HEK293 (cell line): ENCODE measurements around the gene NUDT16L1.

Experiments
- ZNF324 ChIP-seq: fragments of 450-650 bp; formaldehyde crosslinking; IDR thresholded peaks from 2 replicates; pipeline ENCODE4 v1.5.1; 2016; ENCODE audit warnings: missing biosample characterization, missing genetic modification characterization
- TF ChIP-seq, protein P1 (sequence below): fragments of 450-650 bp; formaldehyde crosslinking; IDR thresholded peaks from 2 replicates; pipeline ENCODE4 v1.5.1; 2016; ENCODE audit warnings: missing biosample characterization, missing genetic modification characterization

DNA sequence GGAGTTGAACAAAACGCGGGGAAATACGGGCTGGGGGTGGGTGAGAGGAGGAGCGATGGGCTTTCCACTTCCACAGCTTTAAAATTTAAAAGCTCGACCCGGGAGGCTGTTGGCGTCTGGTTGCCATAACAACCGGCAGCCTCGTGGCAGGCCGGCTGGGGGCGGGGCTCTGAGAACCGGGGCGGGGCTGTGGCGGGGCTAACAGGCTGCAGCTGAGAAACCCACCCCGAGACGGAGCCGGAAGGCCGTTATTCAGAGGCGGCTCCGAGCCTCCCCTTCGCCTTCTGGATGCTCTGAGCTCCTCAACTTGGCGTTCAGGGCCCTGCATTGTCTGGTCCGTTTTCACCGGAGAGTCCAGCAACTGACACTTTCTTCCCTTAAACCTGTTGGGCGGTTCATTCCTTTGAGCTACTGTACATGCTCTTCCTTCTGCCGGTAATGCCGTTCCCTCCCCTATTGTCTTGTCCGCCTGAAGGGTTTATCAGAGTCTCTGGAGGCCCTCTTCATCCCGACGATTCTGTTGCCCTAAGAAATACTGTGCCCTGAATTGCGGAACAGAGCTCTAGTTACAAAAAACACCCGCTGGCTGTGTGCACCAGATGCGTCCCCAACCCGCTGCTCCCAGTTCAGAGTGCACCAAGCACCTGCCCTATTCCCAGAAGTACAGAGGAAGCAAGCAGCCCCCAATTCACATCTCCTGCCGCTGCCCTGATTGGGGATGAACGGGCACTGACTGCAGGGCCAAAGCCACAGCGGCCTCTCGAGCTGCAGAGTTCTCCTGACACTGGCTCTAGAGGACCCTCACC is 41.6 kb downstream of the NUDT16L1 start:
- TF ChIP-seq ZNF324 (tag by site-specific recombination) = no peak
- TF ChIP-seq, protein P1, sequence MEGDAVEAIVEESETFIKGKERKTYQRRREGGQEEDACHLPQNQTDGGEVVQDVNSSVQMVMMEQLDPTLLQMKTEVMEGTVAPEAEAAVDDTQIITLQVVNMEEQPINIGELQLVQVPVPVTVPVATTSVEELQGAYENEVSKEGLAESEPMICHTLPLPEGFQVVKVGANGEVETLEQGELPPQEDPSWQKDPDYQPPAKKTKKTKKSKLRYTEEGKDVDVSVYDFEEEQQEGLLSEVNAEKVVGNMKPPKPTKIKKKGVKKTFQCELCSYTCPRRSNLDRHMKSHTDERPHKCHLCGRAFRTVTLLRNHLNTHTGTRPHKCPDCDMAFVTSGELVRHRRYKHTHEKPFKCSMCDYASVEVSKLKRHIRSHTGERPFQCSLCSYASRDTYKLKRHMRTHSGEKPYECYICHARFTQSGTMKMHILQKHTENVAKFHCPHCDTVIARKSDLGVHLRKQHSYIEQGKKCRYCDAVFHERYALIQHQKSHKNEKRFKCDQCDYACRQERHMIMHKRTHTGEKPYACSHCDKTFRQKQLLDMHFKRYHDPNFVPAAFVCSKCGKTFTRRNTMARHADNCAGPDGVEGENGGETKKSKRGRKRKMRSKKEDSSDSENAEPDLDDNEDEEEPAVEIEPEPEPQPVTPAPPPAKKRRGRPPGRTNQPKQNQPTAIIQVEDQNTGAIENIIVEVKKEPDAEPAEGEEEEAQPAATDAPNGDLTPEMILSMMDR (tag by site-specific recombination) = no peak
